GM23338 (cell line): ENCODE results near the gene FILIP1L. TPM values are rescaled to one million over a fixed set of nuclear protein-coding genes. Genes with fewer than 3 reads are reported as not detected.
A peak's percentile ranks its signal among the peaks of the same experiment; 100 is the strongest.

Experiments
- ATAC-seq: fragments of 200-7000 bp; cut with Tn5 transposase; 3 replicates; pipeline ENCODE4 v1.9.1; 2020
- DNase-seq: peaks from one replicate; pipeline ENCODE4 v3.0.0-alpha.2; 2015; ENCODE audit warnings: low spot score
- H2AFZ ChIP-seq: fragments of 200-600 bp; sonication (generic); 2 replicates; pipeline ENCODE4 v1.8.0; 2016; ENCODE audit warnings: antibody characterized with exemption, mild to moderate bottlenecking, moderate library complexity
- H3F3A ChIP-seq: fragments of 200-600 bp; sonication (generic); replicated peaks from 2 replicates; pipeline ENCODE4 v1.8.0; 2017; ENCODE audit warnings: antibody characterized with exemption, mixed run types, low read depth
- H3K27ac ChIP-seq: fragments of 200-600 bp; sonication (generic); 2 replicates; pipeline ENCODE4 v1.6.1; 2016; ENCODE audit warnings: low read depth
- H3K27me3 ChIP-seq: fragments of 200-600 bp; sonication (generic); 2 replicates; pipeline ENCODE4 v1.8.0; 2016; ENCODE audit warnings: mild to moderate bottlenecking, mixed run types, moderate library complexity; ENCODE audit not compliant: insufficient read depth
- H3K36me3 ChIP-seq: fragments of 200-600 bp; sonication (generic); 2 replicates; pipeline ENCODE4 v1.8.0; 2016; ENCODE audit warnings: mild to moderate bottlenecking; ENCODE audit not compliant: insufficient read depth
- H3K4me1 ChIP-seq: fragments of 200-600 bp; sonication (generic); 2 replicates; pipeline ENCODE4 v1.8.0; 2016; ENCODE audit warnings: mild to moderate bottlenecking, moderate library complexity; ENCODE audit not compliant: insufficient read depth
- H3K4me2 ChIP-seq: fragments of 200-600 bp; sonication (generic); 2 replicates; pipeline ENCODE4 v1.7.1; 2017; ENCODE audit warnings: mixed run types
- H3K4me3 ChIP-seq: fragments of 200-600 bp; sonication (generic); 2 replicates; pipeline ENCODE4 v1.6.1; 2016; ENCODE audit warnings: mixed run types
- H3K79me2 ChIP-seq: fragments of 200-600 bp; sonication (generic); replicated peaks from 2 replicates; pipeline ENCODE4 v1.8.0; 2017; ENCODE audit warnings: mild to moderate bottlenecking; ENCODE audit not compliant: insufficient read depth
- H3K9me2 ChIP-seq: fragments of 200-600 bp; sonication (generic); 2 replicates; pipeline ENCODE4 v1.8.0; 2017; ENCODE audit not compliant: insufficient read depth
- H4K20me1 ChIP-seq: fragments of 200-600 bp; sonication (generic); replicated peaks from 2 replicates; pipeline ENCODE4 v1.8.0; 2017; ENCODE audit warnings: mild to moderate bottlenecking; ENCODE audit not compliant: insufficient read depth
- H3K27ac Mint-ChIP-seq: 2 replicates; pipeline ENCODE4 v1.8.0; 2020; ENCODE audit warnings: inconsistent platforms, mild to moderate bottlenecking, moderate library complexity, mixed read lengths
- H3K27me3 Mint-ChIP-seq: 3 replicates; pipeline ENCODE4 v1.8.0; 2022; ENCODE audit warnings: low read depth, mild to moderate bottlenecking, moderate library complexity, mixed read lengths, inconsistent platforms; ENCODE audit not compliant: insufficient read depth, poor library complexity
- H3K36me3 Mint-ChIP-seq: 3 replicates; pipeline ENCODE4 v1.8.0; 2021; ENCODE audit warnings: low read depth, mild to moderate bottlenecking, inconsistent platforms, moderate library complexity, mixed read lengths
- H3K4me1 Mint-ChIP-seq: 3 replicates; pipeline ENCODE4 v1.8.0; 2020; ENCODE audit warnings: mild to moderate bottlenecking, inconsistent platforms, mixed read lengths
- H3K4me3 Mint-ChIP-seq: 3 replicates; pipeline ENCODE4 v1.8.0; 2021; ENCODE audit warnings: moderate library complexity, mild to moderate bottlenecking, inconsistent platforms, mixed read lengths
- H3K9me3 Mint-ChIP-seq: 3 replicates; pipeline ENCODE4 v1.8.0; 2020; ENCODE audit warnings: moderate library complexity, mild to moderate bottlenecking, inconsistent platforms, mixed read lengths
- CTCF ChIP-seq, 2 experiments: fragments of 200-600 bp in 1 of 2; sonication (generic) in 1 of 2; conservative IDR thresholded peaks; 2 replicates each; pipeline versions ENCODE4 v1.5.1 to v1.6.1; 2016 to 2017; ENCODE audit warnings: antibody characterized with exemption in 2 of 2, low read depth in 2 of 2, mild to moderate bottlenecking in 2 of 2, moderate library complexity in 1 of 2
- ETS1 ChIP-seq: IDR thresholded peaks from 2 replicates; pipeline ENCODE4 v1.6.1; 2016; ENCODE audit warnings: antibody characterized with exemption
- EZH2 ChIP-seq: fragments of 200-600 bp; sonication (generic); IDR thresholded peaks from one replicate; pipeline ENCODE4 v1.8.0; 2017; ENCODE audit warnings: antibody characterized with exemption, mild to moderate bottlenecking, low read depth; ENCODE audit not compliant: unreplicated experiment
- EZH2phosphoT487 ChIP-seq: fragments of 200-600 bp; sonication (generic); IDR thresholded peaks from one replicate; pipeline ENCODE4 v1.8.1; 2018; ENCODE audit warnings: antibody characterized with exemption; ENCODE audit not compliant: unreplicated experiment
- JUNB ChIP-seq: IDR thresholded peaks from one replicate; pipeline ENCODE4 v1.6.1; 2016; ENCODE audit warnings: antibody characterized with exemption; ENCODE audit not compliant: unreplicated experiment
- NANOG ChIP-seq: IDR thresholded peaks from 2 replicates; pipeline ENCODE4 v1.6.1; 2016; ENCODE audit warnings: antibody characterized with exemption, borderline replicate concordance
- POLR2AphosphoS5 ChIP-seq: IDR thresholded peaks from 2 replicates; pipeline ENCODE4 v1.6.1; 2016; ENCODE audit warnings: antibody characterized with exemption, low read depth
- REST ChIP-seq: IDR thresholded peaks from one replicate; pipeline ENCODE4 v1.6.1; 2018; ENCODE audit warnings: antibody characterized with exemption; ENCODE audit not compliant: unreplicated experiment
- STAT1 ChIP-seq: IDR thresholded peaks from one replicate; pipeline ENCODE4 v1.6.1; 2016; ENCODE audit warnings: antibody characterized with exemption; ENCODE audit not compliant: unreplicated experiment
- ZNF114 ChIP-seq: fragments of 250-450 bp; sonication (Bioruptor Pico); IDR thresholded peaks from 2 replicates; pipeline ENCODE4 v1.5.0; 2020; ENCODE audit warnings: mild to moderate bottlenecking, moderate library complexity
- ZNF331 ChIP-seq: fragments of 250-450 bp; sonication (Bioruptor Pico); IDR thresholded peaks from 2 replicates; pipeline ENCODE4 v1.5.0; 2020; ENCODE audit warnings: low read depth, mild to moderate bottlenecking, moderate library complexity
- ZNF462 ChIP-seq: fragments of 250-450 bp; sonication (Bioruptor Pico); IDR thresholded peaks from 2 replicates; pipeline ENCODE4 v1.5.0; 2020; ENCODE audit warnings: mild to moderate bottlenecking, moderate library complexity
- polyA plus RNA-seq: library from polyadenylated mRNA; unstranded; fragments of >200 nt; fragmentation: Nextera tagmentation; extraction: Ambion mirVana; gene quantifications from 2 replicates; pipeline ENCODE4 v1.2.1, GENCODE V29; 2016
- total RNA-seq: library from RNA; depleted of rRNA; stranded (reverse); fragments of >200 nt; shearing (Covaris generic); gene quantifications from 2 replicates; pipeline ENCODE4 v1.2.3, GENCODE V29; 2014

The FILIP1L gene
- total and polyA plus RNA-seq, 2 experiments from 2014 or later = 1.6 TPM; not detected in 1

- TF ChIP-seq ETS1 (no peak), EZH2phosphoT487 (no peak), ZNF114 (CRISPR knock-in tag) (no peak), CTCF (conservative IDR thresholded peaks at IDR 0.05; ENCODE audit: low read depth in 2 of 2) (no peak), STAT1 (no peak), ZNF331 (CRISPR knock-in tag) (no peak), NANOG (no peak), EZH2 (no peak), POLR2AphosphoS5 (no peak), JUNB (no peak)
These were observed 91.8 kb downstream of the FILIP1L start (continued) for GRCh38 chr3:100022506-100022905.

- Histone ChIP-seq H4K20me1 (no peaks in the 10 kb centered on the region), H3K27me3 (no peaks in the 10 kb centered on the region), H3K9me2 (no peaks in the 10 kb centered on the region), H3K79me2 (no peaks in the 10 kb centered on the region), H3K4me2 (no peak overlapping the region), H3K4me1 (peaks cover 9% of the 10 kb centered on the region), H2AFZ (no peak overlapping the region), H3K27ac (0 out of 2 replicates have a peak overlapping the region, but pooled peaks have one; percentile 1), H3K36me3 (no peaks in the 10 kb centered on the region), H3F3A (no peaks in the 10 kb centered on the region), H3K4me3 (no peak overlapping the region)
- peaks cover 7% of the 10 kb centered on the region for H3K4me1 Mint-ChIP-seq
- no peak overlapping the region for H3K4me3 Mint-ChIP-seq
- H3K36me3 Mint-ChIP-seq = no peaks in the 10 kb centered on the region
- no peak overlapping the region for H3K27ac Mint-ChIP-seq
- DNase-seq (no peak), ATAC-seq (no peak)
- H3K27me3 Mint-ChIP-seq = no peaks in the 10 kb centered on the region
- H3K9me3 Mint-ChIP-seq = no peaks in the 10 kb centered on the region
- TF ChIP-seq JUNB (no peak), REST (no peak), ZNF331 (CRISPR knock-in tag) (no peak), ZNF462 (CRISPR knock-in tag) (no peak), STAT1 (no peak)
These were observed 93.2 kb downstream of the FILIP1L start for GRCh38 chr3:100020876-100021644.
